GM12801 (cell line): ENCODE data around the gene OR51A4.

Experiments
- TF ChIP-seq, protein P1 (sequence below): IDR thresholded peaks from one replicate; pipeline ENCODE4 v1.5.1; 2011; ENCODE audit warnings: control low read depth; ENCODE audit not compliant: insufficient read length; ENCODE audit errors: extremely low read depth

Gene OR51A4, protein sequence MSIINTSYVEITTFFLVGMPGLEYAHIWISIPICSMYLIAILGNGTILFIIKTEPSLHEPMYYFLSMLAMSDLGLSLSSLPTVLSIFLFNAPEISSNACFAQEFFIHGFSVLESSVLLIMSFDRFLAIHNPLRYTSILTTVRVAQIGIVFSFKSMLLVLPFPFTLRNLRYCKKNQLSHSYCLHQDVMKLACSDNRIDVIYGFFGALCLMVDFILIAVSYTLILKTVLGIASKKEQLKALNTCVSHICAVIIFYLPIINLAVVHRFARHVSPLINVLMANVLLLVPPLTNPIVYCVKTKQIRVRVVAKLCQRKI

DNA sequence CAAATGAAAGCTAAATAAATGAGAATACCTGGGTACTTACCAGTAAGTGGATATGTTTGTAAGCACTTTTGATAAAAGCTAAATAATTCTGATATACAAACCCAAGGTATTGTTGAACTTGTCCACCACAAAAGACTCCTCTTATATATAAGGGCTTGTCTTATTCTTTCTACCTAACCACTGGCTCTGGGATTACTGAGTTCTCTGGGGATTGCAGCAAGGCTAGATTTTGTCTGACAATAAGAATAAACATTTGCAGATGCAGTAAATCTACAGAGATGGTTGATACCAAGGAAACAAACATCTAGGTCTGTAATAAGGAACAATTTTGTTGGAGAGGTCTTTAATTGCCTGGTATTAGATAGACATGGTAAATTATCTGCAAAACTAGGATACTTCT is at the start of gene OR51A4:
TSS of gene OR51A4 (minus strand) at position 101 of the 400 bp plus-strand sequence. CDS start 505 bp downstream, outside the sequence.
- TF ChIP-seq, protein P1, sequence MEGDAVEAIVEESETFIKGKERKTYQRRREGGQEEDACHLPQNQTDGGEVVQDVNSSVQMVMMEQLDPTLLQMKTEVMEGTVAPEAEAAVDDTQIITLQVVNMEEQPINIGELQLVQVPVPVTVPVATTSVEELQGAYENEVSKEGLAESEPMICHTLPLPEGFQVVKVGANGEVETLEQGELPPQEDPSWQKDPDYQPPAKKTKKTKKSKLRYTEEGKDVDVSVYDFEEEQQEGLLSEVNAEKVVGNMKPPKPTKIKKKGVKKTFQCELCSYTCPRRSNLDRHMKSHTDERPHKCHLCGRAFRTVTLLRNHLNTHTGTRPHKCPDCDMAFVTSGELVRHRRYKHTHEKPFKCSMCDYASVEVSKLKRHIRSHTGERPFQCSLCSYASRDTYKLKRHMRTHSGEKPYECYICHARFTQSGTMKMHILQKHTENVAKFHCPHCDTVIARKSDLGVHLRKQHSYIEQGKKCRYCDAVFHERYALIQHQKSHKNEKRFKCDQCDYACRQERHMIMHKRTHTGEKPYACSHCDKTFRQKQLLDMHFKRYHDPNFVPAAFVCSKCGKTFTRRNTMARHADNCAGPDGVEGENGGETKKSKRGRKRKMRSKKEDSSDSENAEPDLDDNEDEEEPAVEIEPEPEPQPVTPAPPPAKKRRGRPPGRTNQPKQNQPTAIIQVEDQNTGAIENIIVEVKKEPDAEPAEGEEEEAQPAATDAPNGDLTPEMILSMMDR = no peak

DNA sequence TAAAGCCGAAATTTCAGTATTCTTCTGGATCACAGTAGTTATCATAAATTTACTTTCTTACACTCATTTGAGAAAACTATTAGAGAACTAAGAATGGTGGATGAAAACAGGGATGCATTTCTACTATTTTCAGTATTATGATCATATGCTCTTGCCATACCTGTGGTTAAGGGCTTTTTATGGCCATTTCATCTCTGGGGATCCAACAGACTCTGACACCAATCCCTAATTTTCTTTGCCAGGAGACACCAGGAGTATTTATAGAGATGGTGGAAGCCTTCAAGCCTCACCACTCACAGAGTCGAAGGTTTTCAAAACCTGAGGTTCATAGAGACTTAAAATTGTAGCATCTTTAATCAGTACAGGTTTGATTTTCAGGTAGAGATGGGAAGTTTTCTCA is 47.1 kb upstream of the OR51A4 start, which contains the start of gene OR51L1:
TSS of gene OR51L1 (plus strand) at position 301 of the 400 bp plus-strand sequence. CDS start 4,132 bp downstream, outside the sequence.
- TF ChIP-seq, protein P1 = no peak

DNA sequence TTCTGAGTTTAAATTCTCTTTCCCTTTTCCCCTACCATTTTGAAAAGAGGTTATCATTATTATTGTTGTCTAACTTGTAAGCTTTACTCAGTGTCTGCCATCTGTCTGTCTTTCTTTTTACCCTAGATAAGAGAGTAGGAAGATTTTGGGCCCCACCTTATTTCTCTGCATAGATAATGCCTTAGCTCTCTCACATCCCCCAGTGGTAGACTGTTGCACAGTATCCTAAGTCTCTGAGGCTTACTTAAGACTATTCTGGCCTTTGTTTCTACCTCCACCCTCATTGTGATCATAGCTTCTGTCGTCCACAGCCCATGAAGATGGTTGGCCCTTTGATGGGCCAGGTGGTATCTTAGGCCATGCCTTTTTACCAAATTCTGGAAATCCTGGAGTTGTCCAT is 43.7 kb upstream of the OR51A4 start:
- TF ChIP-seq, protein P1 = no peak

DNA sequence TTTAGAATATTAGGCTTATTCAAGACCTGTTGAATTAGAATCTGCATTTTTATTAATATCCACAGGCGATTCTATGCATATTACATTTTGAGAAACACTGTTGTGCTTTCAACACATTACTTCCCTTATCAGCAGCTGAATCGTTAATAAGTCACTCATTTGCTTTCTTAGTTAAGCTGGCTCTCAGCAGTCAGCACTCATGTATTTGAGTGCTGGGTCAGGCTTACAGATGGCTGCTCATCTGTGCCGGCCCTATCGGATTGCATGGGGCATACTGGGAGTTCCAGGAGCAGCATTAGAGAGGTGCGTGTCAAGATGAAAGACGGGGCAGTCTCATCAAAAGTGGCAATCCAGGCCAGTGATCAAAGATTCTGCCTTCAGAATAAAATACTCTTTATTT is 36.4 kb upstream of the OR51A4 start:
- TF ChIP-seq, protein P1 = no peak

DNA sequence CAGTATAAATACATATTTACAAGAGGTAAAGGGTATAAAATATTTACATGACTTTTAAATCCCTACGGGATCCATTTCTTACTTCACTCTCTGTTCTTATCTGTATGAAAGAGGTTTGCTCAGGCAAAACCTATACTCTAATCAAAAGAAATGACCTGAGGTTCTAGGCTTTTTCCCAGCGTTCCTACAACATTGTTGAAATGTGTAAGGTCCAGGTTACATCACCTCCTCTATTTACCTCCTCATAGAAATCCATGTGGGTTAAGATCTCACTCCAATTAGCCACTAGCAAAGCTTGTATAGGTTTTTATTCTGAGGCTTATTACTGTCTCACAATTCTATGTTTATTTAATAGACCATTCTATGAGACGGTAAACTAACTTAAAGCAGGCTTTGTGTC is 35.3 kb upstream of the OR51A4 start:
- TF ChIP-seq, protein P1 = no peak

DNA sequence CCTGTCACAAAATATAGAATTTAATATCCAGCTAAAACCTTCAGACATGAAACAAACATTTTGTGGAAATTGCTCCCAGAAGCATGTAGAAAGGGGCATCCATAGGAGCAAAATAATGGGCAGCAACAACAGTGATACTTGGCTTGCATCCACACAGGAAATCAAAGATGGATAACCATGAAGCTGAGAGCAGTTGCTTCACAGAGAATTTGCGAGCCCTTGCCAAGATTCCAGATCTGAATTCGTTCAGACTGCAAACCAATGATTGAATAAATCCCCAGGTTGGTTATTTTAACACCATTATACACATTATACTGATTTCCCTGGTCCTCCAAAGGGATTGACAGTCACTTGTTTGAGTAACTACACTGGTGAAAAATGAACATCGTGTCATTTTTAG is 31.6 kb upstream of the OR51A4 start:
- TF ChIP-seq, protein P1 = no peak

DNA sequence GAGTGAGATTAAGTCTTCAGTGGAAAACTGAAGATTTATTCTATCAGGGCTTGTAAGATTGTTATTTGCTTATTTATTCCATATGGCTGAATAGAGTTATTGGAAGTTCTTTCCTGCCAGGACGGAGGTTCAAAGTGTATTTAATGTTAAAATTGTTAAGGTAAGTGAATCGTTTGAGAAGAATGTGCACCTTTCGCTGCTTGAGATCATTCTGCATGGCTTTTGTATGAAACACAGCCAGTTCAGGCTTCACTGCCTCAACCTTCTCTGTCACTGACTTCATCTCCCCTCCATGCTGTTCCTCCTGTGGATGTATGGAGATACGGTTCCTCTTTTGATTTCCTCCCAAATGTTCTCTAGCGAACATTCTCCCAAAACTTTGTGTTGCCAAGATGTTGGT is 28.0 kb upstream of the OR51A4 start:
- TF ChIP-seq, protein P1 = no peak
